Measurements from ENCODE around the gene FBN2.

DNA sequence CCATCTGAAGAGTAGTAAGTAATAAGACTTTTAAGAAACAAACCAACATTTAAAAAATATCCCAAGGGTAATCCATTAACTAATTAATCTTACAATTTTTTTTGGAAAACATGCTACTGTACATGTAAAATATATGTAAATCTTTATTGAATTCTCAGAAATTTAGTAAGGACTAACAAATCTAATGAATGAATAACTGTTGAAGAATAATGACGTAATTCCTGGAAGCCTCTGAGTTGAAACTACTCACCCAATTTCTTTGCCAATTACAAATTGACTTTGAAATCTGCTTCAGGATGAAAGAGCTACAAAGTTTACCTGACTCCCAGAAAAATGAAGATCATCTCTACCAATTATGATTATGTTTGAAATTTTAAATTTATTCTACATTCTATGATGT is 21.1 kb downstream of the FBN2 start:
- TF ChIP-seq, protein P1, sequence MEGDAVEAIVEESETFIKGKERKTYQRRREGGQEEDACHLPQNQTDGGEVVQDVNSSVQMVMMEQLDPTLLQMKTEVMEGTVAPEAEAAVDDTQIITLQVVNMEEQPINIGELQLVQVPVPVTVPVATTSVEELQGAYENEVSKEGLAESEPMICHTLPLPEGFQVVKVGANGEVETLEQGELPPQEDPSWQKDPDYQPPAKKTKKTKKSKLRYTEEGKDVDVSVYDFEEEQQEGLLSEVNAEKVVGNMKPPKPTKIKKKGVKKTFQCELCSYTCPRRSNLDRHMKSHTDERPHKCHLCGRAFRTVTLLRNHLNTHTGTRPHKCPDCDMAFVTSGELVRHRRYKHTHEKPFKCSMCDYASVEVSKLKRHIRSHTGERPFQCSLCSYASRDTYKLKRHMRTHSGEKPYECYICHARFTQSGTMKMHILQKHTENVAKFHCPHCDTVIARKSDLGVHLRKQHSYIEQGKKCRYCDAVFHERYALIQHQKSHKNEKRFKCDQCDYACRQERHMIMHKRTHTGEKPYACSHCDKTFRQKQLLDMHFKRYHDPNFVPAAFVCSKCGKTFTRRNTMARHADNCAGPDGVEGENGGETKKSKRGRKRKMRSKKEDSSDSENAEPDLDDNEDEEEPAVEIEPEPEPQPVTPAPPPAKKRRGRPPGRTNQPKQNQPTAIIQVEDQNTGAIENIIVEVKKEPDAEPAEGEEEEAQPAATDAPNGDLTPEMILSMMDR (conservative IDR thresholded peaks at IDR 0.05; ENCODE audit: low read depth, low read length): no peak
- no peak for TF ChIP-seq EZH2 (IDR thresholded peaks at IDR 0.05; ENCODE audit: borderline replicate concordance, low read depth, low read length, poor library complexity, severe bottlenecking)

Data from A673 (cell line).